Epithelial cell of esophagus (primary cell): ENCODE results near the gene NT5C3B.
"Not testable (repeated sequence)": the region's sequence is repeated elsewhere in the genome, so short reads cannot be mapped to it uniquely, and the experiment has no call there.

Source experiments
- DNase-seq: peaks from one replicate; pipeline ENCODE4 v3.0.0; 2010; ENCODE audit warnings: low read depth
- H3K4me3 ChIP-seq: 2 replicates; pipeline ENCODE4 v1.5.1; 2011; ENCODE audit warnings: mild to moderate bottlenecking, low read length, control low read depth
- TF ChIP-seq, protein P1 (sequence below): IDR thresholded peaks from 2 replicates; pipeline ENCODE4 v1.5.1; 2011; ENCODE audit warnings: low read depth, mild to moderate bottlenecking, low read length, control low read depth, inconsistent platforms; ENCODE audit not compliant: insufficient read depth; ENCODE audit errors: missing control alignments

Gene NT5C3B

DNA sequence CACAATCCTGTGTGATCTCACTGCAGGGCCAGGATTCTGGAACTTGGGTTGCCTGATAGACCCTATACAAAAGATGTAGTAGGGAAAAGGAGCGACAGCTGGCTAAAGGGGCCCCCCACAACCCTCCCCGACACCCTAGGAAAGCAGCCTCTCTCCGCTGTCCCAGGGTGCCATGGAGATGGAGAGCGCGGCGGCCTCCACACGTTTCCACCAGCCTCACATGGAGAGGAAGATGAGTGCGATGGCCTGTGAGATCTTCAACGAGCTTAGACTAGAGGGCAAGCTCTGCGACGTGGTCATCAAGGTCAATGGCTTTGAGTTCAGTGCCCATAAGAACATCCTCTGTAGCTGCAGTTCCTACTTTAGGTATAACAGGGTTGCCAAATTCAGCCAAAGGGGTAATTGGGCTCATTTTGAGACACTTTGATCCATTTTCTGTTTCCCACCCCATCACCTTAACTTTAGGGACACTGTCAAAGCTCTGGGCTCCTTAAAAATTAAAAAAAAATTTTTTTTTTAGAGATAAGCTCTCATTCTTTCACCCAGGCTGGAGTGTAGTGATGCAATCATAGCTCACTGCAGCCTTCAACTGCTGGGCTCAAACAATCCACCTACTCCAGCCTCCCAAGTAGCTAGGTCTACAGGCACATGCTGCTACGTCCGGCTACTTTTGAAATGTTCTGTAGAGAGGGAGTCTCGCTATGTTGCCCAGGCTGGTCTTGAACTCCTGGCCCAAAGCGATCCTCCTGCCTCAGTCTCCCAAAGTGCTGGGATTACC is 1.9 kb upstream of the NT5C3B start, which contains the start of gene KLHL10:
Gene KLHL10 (plus strand): TSS at position 65 of the 778 bp plus-strand sequence. CDS start 108 bp downstream, at position 173.
- no peak for DNase-seq
- no peak within 1 kb of the TSS for H3K4me3 ChIP-seq
- TF ChIP-seq, protein P1, sequence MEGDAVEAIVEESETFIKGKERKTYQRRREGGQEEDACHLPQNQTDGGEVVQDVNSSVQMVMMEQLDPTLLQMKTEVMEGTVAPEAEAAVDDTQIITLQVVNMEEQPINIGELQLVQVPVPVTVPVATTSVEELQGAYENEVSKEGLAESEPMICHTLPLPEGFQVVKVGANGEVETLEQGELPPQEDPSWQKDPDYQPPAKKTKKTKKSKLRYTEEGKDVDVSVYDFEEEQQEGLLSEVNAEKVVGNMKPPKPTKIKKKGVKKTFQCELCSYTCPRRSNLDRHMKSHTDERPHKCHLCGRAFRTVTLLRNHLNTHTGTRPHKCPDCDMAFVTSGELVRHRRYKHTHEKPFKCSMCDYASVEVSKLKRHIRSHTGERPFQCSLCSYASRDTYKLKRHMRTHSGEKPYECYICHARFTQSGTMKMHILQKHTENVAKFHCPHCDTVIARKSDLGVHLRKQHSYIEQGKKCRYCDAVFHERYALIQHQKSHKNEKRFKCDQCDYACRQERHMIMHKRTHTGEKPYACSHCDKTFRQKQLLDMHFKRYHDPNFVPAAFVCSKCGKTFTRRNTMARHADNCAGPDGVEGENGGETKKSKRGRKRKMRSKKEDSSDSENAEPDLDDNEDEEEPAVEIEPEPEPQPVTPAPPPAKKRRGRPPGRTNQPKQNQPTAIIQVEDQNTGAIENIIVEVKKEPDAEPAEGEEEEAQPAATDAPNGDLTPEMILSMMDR = no peak

DNA sequence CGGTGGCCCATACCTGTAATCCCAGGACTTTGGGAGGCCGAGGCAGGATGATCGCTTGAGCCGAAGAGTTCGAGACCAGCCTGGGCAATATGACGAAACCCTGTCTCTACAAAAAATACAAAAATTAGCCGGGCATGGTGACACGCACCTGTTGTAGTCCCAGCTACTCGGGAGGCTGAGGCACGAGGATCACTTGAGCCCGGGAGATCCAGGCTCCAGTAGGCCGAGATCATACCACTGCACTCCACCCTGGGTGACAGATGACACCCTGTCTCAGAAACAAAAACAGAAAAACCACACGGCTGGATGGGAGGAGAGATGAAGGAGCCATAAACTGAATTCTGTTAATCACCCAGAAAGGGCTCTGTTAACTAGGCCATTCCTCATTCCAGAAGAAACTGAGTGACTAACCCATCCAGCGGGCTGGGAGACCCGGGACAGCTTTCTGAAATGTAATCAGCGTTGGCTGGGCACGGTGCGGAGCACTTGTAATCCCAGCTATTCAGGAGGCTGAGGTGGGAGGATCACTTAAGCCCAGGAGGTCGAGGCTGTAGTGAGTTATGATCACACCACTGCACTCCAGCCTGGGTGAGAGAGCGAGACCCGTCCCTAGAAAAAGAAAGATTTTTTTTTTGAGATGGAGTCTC is 641 bp upstream of the NT5C3B start:
- DNase-seq = no peak

GRCh38 chr17:41835214-41835799 is 725 bp downstream of the NT5C3B start:
- TF ChIP-seq, protein P1 = no peak
- H3K4me3 ChIP-seq = peak overlapping the region; percentile 66
- peak; percentile 5 for DNase-seq

More for the DNA sequence above, 641 bp upstream of the NT5C3B start:
- TF ChIP-seq, protein P1 = no peak
- peak overlapping the region; percentile 66 for H3K4me3 ChIP-seq

DNA sequence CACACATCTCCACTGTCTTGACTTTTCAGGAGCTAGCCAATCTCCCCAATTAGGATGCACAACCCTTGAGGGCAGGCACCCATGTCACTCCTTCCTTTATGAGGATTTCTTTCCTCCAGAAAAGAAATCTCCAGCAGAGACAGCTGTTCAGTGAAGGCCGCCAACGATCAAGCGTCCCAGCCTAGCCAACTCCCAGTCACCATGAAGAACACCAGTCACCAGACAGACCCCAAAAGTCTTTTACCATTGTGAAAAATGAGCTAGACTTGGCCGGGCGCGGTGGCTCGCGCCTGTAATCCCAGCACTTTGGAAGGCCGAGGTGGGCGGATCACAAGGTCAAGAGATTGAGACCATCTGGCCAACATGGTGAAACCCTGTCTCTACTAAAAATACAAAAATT is 6.1 kb downstream of the NT5C3B start:
- not testable (repeated sequence) for DNase-seq, H3K4me3 ChIP-seq

- TF ChIP-seq, protein P1 = no peak
- DNase-seq = no peak
These were observed 10.7 kb downstream of the NT5C3B start for GRCh38 chr17:41825175-41825845.

GRCh38 chr17:41824086-41824485 is 11.9 kb downstream of the NT5C3B start:
- H3K4me3 ChIP-seq = no peak overlapping the region
- TF ChIP-seq, protein P1 = no peak
- DNase-seq = no peak

More at GRCh38 chr17:41825175-41825845, 10.7 kb downstream of the NT5C3B start:
- H3K4me3 ChIP-seq = no peak overlapping the region

DNA sequence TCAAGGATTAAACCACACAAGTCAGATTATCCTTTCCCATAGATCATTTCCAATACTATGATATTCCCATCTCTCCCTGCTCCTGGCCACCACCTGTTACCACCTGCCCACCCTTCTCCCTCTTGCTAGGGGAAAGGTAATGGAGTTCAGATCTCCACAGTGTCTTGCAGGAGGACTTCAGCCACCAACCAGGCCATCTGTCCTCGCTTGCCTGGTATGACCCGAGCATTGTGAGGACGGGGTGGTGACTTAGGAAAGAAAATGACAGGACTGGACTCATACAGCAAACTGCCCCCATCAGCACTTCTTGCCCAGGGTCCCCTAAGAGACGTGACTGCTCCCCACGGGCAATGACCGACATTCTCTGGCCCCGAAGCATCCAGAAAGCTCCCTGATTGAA is 12.5 kb downstream of the NT5C3B start:
- DNase-seq = no peak
- TF ChIP-seq, protein P1 = no peak
- no peak overlapping the region for H3K4me3 ChIP-seq
